HG02588 (cell line): ENCODE results near the gene AIFM3.

Experiments
- ATAC-seq: cut with Tn5 transposase; IDR thresholded peaks from one replicate; pipeline ENCODE4 v1.9.1; 2021; ENCODE audit warnings: mild to moderate bottlenecking, moderate library complexity; ENCODE audit not compliant: unreplicated experiment

Gene AIFM3

DNA sequence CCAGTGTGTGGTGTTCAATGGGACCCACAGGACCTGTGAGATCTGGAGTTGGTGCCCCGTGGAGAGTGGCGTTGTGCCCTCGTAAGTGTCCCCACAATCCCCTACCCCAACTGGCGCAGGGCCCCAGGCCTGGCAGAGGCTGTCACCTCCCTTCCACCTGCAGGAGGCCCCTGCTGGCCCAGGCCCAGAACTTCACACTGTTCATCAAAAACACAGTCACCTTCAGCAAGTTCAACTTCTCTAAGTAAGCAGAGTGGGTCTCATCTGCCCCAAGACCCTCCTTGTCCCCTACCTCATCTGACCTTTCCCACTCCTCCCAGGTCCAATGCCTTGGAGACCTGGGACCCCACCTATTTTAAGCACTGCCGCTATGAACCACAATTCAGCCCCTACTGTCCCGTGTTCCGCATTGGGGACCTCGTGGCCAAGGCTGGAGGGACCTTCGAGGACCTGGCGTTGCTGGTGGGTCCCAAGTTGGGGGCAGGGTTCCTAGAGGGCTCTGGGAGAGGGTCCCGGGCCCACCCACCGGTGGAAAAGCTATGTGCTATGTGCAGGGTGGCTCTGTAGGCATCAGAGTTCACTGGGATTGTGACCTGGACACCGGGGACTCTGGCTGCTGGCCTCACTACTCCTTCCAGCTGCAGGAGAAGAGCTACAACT lies 56.0 kb downstream of the AIFM3 start:
- no peak for ATAC-seq

DNA sequence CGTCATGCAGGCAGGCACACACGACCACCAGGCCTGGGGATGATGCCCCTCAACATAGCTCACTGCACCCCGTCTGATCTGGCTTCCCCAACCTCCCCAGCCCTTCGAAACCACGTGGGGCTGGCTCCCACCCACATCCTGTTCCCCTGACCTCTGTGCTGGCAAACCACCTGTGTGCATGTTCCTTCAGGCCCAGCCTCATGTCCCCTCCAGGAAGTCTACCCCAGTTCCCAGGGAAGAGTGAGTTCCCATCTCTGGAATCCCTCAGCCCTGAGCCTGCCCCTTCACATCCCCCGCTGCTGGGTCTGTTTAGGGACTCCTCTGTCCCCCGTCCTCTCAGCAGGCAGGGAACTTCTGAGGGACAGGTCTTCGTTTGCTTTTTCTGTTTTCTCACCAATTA lies 58.2 kb downstream of the AIFM3 start:
- ATAC-seq, result no peak

DNA sequence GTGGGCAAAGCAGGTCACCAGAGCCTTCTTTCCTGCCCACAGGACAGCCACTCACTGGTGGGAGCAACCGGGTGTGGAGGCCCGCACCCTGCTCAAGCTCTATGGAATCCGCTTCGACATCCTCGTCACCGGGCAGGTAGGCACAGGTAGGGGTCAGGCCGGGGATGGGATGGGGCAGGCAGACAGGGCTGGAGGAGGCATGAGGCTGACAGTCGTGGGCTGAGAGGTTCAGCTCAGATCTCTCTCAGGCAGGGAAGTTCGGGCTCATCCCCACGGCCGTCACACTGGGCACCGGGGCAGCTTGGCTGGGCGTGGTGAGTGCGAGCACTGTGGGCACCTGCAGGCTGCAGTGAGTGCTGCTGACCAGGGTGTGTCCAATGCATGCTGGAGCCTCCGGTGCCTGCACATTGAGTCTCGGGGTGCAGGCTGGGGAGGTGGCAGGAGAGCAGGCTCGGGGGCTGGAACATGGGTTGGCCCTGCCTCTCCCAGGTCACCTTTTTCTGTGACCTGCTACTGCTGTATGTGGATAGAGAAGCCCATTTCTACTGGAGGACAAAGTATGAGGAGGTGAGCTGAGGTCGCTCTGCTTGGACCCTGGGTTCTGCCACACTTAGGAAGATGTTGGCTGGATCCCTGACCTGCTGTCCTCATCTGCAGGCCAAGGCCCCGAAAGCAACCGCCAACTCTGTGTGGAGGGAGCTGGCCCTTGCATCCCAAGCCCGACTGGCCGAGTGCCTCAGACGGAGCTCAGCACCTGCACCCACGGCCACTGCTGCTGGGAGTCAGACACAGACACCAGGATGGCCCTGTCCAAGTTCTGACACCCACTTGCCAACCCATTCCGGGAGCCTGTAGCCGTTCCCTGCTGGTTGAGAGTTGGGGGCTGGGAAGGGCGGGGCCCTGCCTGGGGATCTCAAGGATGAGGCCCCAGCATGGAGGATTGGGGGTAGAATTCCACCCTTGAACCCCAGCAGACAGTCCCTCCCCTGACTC lies 59.0 kb downstream of the AIFM3 start:
- ATAC-seq, result no peak

DNA sequence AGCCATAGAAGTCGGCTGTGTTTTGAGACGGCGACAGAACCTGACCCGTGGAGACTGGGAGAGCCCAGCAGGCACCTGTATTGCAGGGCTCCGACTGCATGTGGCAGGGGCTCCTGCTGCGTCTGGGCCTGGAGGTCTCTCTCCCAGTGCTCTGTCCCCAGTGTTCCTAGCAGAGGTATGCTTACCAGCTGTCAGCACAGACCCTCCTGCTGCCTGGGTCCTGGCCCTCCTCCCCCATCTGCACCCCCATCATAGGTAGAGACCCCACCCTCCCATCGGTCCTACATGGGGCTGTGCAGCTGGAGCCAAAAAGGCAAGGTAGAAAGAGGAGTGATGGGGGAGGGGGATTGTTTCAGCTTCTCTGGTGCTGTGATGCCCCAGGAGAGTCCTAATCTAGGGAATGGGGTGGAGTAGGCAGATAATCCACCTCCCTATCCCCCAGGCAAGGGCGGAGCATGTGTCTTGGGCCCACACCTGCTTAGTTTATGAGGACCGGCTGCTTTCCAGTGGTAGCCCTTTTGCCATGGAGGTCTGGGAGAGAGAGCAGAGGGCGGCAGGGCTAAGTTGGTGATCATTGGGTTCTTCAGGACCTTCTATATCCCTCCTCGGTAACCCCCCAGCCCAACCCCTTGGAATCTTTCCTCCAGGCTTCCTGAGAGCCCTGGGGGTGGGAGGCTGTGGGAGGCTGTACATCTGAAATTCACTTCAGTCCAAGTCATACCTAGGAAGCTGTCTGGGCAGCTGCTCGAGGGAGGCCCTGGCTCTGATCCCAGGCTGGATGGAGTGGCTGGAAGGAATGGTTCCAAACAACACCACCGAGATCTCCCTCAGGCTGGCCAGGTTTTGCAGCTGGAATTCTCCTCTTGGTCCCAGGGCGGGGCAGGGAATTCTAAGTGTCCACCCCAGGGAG lies 60.0 kb downstream of the AIFM3 start:
- ATAC-seq, result no peak

DNA sequence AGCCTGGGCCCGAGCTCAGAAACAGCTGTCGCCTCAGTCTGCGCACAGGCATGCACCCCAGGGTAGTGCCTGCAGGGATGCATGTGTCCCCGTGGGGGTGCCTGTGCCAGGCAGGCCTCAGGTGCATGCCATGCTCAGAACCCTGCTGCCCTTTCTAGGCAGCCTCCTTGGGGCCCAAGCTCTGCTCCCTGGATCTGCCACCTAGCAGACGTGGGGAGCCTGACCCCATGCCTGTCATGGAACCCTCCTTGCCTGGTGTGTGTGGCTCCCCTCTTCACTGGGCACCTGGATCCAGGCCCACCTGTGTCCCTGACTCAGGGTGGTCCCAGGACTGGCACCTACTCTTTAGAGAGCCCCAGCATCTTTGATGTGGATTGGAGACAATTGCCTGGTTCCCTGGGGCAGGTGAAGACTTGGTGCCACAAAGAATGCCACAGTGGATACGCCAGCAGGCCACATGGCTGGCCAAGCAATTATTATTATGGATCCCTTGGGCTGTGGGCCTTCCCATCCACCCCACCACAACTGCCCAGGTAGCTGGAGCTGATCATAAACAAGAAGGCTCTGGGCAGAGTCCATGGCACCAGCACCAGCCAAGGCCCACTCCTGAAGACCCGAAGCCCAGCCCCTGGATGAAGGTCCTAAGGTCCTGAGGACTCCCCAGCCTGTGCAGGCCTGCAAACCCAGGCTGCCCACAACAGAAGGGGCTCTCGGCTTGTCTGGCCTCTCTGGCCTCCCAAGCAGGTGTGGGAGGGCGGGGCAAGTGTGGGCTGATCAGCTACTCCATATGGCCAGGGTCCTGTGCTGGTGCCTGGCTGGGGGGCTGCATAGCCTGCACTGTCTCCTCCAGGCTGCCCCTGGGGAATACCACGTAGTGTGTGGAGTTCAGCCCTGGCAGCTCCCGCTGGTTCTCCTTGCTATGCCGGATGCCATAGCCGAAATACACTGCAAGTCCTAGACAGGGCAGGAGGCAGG lies 61.5 kb downstream of the AIFM3 start:
- no peak for ATAC-seq

DNA sequence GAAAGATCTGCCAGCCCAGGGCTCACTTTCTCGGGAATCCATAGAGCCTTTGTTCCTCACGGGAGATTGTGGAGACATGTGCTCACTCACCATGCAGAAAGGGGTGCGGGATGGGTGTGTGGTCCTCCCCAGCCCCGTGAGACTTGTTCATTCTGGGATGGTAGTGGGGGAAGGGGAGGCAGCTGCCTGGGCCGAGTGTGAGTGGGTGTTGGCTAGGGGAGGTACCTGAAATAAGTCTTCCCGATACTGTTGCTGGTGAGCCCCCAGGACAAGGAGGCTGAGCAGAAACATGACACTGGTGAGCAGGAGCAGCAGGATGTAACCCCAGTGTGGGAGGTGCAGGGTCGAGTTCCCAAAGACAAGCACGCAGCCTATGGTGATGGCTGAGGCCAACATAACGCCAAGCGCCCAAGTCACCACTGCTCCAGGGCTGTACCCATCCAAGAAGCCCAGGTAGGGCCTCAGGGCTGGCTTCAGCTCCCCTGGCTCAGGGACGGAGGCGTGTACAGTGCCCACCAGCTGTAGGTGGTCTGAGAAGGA lies 62.5 kb downstream of the AIFM3 start:
- no peak for ATAC-seq

DNA sequence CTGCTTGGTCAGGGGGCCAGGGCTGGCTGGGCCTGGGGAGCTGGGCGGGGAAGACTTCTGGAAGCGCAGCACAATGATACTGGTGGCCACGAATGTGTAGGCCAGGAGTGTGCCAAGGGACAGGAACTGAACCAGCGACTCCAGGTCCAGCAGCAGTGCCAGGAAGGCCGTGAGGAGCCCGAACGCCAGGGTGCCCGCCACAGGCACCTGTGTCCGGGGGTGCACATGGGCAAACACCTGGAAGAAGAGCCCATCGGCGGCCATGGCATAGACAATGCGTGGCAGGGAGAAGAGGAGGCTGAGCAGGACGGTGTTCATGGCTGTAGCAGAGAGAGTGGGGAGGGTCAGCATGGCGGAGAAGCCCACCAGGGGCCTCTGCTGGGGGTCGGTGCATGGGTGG lies 63.0 kb downstream of the AIFM3 start:
- ATAC-seq, result no peak
